T47D (cell line): ENCODE measurements around the gene AOPEP.

Experiments used
- DNase-seq, 2 experiments: peaks; one replicate each; pipeline versions ENCODE4 v3.0.0 to v3.0.0-alpha.2; 2011 to 2012; ENCODE audit warnings: low read depth in 1 of 2, low spot score in 1 of 2
- JUND ChIP-seq: IDR thresholded peaks from 2 replicates; pipeline ENCODE4 v1.6.1; 2012; ENCODE audit warnings: low read depth
- in situ Hi-C: cut with HindIII; loops from 2 replicates; pipeline ENCODE4 v1.10.0; 2016; ENCODE audit warnings: low sequenced_read_pairs, low pct_unique_long_range_greater_than_20kb

AOPEP gene

GRCh38 chr9:94725293-94725692, 1.2 kb upstream of the AOPEP start:
- no peak for TF ChIP-seq JUND
- no peak for DNase-seq
- in situ Hi-C loops, result no loop called here

GRCh38 chr9:94728719-94729118, 2.2 kb downstream of the AOPEP start:
- no peak for DNase-seq
- in situ Hi-C loops, result no loop called here
- no peak for TF ChIP-seq JUND

- in situ Hi-C loops, result no loop called here
- TF ChIP-seq JUND, result no peak
- no peak for DNase-seq
Measured at GRCh38 chr9:94729199-94729598, 2.7 kb downstream of the AOPEP start.

GRCh38 chr9:94734054-94734754, 7.7 kb downstream of the AOPEP start:
- DNase-seq, result no peak
- in situ Hi-C loops, result no loop called here
- TF ChIP-seq JUND, result no peak

- TF ChIP-seq JUND, result no peak
- in situ Hi-C loops, result no loop called here
- DNase-seq, result no peak
Measured at GRCh38 chr9:94736759-94737158, 10.3 kb downstream of the AOPEP start.

GRCh38 chr9:94740145-94740840, 13.8 kb downstream of the AOPEP start:
- DNase-seq, result no peak
- in situ Hi-C loops, result no loop called here
- no peak for TF ChIP-seq JUND

- no peak for TF ChIP-seq JUND
- in situ Hi-C loops, result no loop called here
- DNase-seq, result no peak
Measured at GRCh38 chr9:94741866-94742265, 15.4 kb downstream of the AOPEP start.

GRCh38 chr9:94743035-94743954, 16.8 kb downstream of the AOPEP start:
- TF ChIP-seq JUND, result peak; percentile 59; the same call in 1 of the 2 replicates
- in situ Hi-C loops, result no loop called here
- DNase-seq, result peak in 1 of 2 experiments; percentile 93

GRCh38 chr9:94745806-94746540, 19.5 kb downstream of the AOPEP start:
- TF ChIP-seq JUND, result no peak
- in situ Hi-C loops, result no loop called here
- DNase-seq, result no peak

- in situ Hi-C loops, result no loop called here
- TF ChIP-seq JUND, result no peak
Measured at GRCh38 chr9:94746541-94747370, 20.3 kb downstream of the AOPEP start.

GRCh38 chr9:94754976-94755475, 28.5 kb downstream of the AOPEP start:
- in situ Hi-C loops, result no loop called here
- TF ChIP-seq JUND, result no peak
- DNase-seq, result no peak

More at GRCh38 chr9:94746541-94747370, 20.3 kb downstream of the AOPEP start:
- DNase-seq, result no peak
